Upper lobe of right lung (tissue), 1 donor: Measurements from ENCODE around the gene CCBE1. TPM values are rescaled to one million over a fixed set of nuclear protein-coding genes. Genes with fewer than 3 reads are reported as not detected.
A peak's percentile ranks its signal among the peaks of the same experiment; 100 is the strongest.

Source experiments
- ATAC-seq: fragments of 200-7000 bp; cut with Tn5 transposase; one replicate; pipeline ENCODE4 v1.9.1; 2020; ENCODE audit warnings: mild to moderate bottlenecking, moderate library complexity
- DNase-seq: peaks from one replicate; pipeline ENCODE4 v3.0.0-alpha.2; 2020
- H3K27ac ChIP-seq: fragments of 200-600 bp; one replicate; pipeline ENCODE4 v1.8.0; 2022
- H3K27me3 ChIP-seq: fragments of 200-600 bp; one replicate; pipeline ENCODE4 v1.8.0; 2022; ENCODE audit warnings: mild to moderate bottlenecking
- H3K36me3 ChIP-seq: fragments of 200-600 bp; one replicate; pipeline ENCODE4 v1.8.0; 2022
- H3K4me1 ChIP-seq: fragments of 200-600 bp; one replicate; pipeline ENCODE4 v1.8.0; 2022
- H3K4me3 ChIP-seq: fragments of 200-600 bp; one replicate; pipeline ENCODE4 v1.8.0; 2022; ENCODE audit warnings: mild to moderate bottlenecking
- H3K9me3 ChIP-seq: fragments of 200-600 bp; one replicate; pipeline ENCODE4 v1.8.0; 2022
- intact Hi-C: fragments of 100-400 bp; cut with DNase I; formaldehyde crosslinking; loops from one replicate; pipeline ENCODE4 v1.11.0; 2022
- total RNA-seq: library from RNA; stranded (reverse); fragmentation: NEBNext Ultra II Directional; extraction: Animal tissue kit (Norgen Biotek cat#: 25700); gene quantifications from one replicate; pipeline ENCODE4 v1.2.1, GENCODE V29; 2021
- TF ChIP-seq, protein P1 (sequence below): fragments of 200-600 bp; IDR thresholded peaks from one replicate; pipeline ENCODE4 v1.8.0; 2022; ENCODE audit warnings: antibody characterized with exemption
- donor health status: DM: no; HTN: yes; CAD: no; lungs with severe emphysema.

The CCBE1 gene
- total RNA-seq, 1 donor from 2014 or later, result 27.8 TPM

DNA sequence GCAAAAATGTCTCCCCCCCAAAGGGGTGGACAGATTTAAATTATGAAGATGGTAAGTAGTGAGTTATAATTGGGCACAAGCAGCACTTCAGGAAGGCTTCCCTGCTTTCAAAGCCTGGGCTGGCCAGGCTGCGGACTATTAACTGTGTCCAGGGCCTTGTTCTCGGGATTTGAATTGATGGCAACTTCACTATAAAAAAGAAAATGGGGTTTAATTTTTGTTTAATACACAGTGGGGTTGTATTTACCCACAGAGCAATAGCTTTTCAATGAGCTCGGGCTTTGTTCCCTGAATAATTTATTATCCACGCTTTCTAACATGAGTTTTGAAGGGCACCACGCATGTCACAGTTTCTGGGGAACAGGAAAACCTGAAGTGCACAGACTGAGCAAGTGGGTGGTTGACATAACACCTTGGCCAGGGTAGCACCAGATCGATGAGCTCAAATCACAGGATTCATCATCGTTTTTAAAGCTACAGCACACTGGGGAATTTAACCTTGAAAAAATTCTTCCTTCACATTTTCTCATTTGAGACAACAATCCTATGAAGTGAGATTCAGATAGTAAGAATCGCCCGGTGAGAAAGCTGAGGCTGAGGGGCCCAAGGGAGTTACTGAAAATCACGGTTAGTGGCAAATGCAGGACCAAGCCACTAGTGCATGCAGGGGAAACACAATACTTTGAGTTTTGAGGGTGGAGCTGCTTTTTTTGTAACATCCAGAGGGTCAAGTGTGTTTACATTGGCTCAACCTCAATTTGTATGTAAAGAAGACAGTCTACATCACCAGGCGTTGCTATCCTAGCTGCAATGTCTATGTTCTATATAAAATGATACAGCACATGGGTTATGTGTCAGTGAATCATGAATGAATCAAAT, 309.3 kb downstream of the CCBE1 start:
- Histone ChIP-seq H3K4me1 (no peaks in the 10 kb centered on the region), H3K9me3 (no peaks in the 10 kb centered on the region), H3K27ac (no peak overlapping the region), H3K27me3 (no peaks in the 10 kb centered on the region), H3K36me3 (no peaks in the 10 kb centered on the region), H3K4me3 (no peak overlapping the region)
- ATAC-seq (no peak), DNase-seq (no peak)
- TF ChIP-seq, protein P1, sequence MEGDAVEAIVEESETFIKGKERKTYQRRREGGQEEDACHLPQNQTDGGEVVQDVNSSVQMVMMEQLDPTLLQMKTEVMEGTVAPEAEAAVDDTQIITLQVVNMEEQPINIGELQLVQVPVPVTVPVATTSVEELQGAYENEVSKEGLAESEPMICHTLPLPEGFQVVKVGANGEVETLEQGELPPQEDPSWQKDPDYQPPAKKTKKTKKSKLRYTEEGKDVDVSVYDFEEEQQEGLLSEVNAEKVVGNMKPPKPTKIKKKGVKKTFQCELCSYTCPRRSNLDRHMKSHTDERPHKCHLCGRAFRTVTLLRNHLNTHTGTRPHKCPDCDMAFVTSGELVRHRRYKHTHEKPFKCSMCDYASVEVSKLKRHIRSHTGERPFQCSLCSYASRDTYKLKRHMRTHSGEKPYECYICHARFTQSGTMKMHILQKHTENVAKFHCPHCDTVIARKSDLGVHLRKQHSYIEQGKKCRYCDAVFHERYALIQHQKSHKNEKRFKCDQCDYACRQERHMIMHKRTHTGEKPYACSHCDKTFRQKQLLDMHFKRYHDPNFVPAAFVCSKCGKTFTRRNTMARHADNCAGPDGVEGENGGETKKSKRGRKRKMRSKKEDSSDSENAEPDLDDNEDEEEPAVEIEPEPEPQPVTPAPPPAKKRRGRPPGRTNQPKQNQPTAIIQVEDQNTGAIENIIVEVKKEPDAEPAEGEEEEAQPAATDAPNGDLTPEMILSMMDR, result no peak
- intact Hi-C loops, result no loop called here

DNA sequence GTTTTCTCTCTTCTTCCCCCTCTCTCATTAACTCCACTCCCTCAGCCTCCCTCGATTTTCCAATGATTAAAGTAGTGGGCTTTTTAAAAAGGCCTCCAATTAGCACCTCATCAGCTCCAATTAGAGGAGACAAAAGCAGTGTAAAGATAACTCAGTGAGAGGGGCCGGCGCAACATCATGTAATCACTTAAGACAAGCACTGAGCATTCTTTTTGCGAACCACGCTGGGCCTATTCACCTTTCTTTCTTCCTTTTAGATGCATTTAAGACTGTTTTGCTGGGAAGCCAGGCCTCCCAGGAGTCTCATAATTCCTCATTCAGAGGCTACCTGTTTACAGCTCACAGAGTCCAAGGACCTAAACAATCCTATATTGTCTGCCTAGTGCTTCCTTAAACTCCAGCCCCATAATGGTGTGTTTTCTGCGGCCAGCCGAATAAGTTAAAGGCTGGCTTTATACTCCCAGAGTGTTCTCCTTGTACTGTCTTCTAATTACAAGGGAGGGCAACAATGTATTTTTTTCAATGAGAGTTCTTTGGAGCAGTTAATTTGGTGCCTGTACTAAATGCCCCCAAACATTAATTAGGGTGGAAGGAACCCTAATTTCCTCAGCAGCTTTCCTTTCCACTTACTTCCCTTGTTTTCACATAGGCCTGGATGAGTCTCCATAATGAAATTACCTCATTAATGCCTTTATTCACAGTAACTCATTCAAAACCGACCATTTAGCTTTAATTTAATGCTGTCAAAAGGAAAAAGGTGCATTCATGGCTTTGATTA, 310.1 kb downstream of the CCBE1 start:
- no peaks in the 10 kb centered on the region for H3K27me3 ChIP-seq
- no peak overlapping the region for H3K27ac ChIP-seq
- TF ChIP-seq, protein P1, result no peak
- intact Hi-C loops, result no loop called here
- DNase-seq, result no peak
- no peaks in the 10 kb centered on the region for H3K9me3 ChIP-seq
- ATAC-seq, result no peak
- no peaks in the 10 kb centered on the region for H3K36me3 ChIP-seq
- no peaks in the 10 kb centered on the region for H3K4me1 ChIP-seq
- H3K4me3 ChIP-seq, result no peak overlapping the region

DNA sequence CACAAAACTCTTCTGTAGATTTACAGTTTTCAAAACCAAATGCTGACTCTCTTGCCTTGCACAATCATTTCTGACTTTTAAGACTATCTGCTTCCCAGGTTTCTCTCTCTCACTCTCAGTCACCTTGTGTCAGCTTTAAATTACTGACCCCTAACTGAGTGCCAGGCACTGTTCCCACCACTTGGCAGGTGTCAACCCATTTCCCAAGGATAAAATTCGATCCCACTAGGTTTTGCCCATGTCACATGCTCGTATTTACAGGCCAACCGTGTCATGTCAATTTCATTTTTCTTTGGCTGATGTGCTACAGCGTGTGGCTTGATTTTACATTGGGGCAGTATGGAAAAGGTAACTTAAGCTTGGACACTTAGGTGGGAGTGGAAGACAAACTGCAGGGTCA, 312.0 kb downstream of the CCBE1 start:
- Histone ChIP-seq H3K27ac (no peak overlapping the region), H3K4me1 (no peaks in the 10 kb centered on the region), H3K36me3 (no peaks in the 10 kb centered on the region), H3K27me3 (no peaks in the 10 kb centered on the region), H3K4me3 (no peak overlapping the region), H3K9me3 (no peaks in the 10 kb centered on the region)
- DNase-seq, result no peak
- TF ChIP-seq, protein P1, result no peak
- intact Hi-C loops, result no loop called here
- no peak for ATAC-seq

DNA sequence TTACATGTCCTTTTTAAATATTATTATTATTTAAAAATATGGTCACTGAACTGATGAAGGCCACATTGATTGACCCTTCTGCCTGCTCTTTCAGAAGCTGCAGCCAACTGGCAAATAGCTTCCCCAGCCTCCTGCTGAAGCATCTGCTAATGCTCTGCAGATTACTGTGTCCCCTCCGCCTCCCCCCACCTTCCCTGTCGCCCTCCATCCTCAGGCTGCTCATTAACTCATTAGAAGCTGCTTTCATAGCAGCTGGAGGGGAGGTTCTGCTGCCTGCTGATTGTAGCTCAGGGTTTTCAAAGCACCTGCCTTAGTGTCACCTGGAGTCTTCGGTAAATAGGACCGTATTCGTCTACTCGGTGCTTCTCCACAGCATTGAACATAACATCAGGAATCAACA, 313.4 kb downstream of the CCBE1 start:
- Histone ChIP-seq H3K4me3 (no peak overlapping the region), H3K36me3 (no peaks in the 10 kb centered on the region), H3K27me3 (no peaks in the 10 kb centered on the region), H3K4me1 (no peaks in the 10 kb centered on the region), H3K27ac (no peak overlapping the region), H3K9me3 (no peaks in the 10 kb centered on the region)
- DNase-seq, result no peak
- TF ChIP-seq, protein P1, result no peak
- intact Hi-C loops, result no loop called here
- no peak for ATAC-seq

DNA sequence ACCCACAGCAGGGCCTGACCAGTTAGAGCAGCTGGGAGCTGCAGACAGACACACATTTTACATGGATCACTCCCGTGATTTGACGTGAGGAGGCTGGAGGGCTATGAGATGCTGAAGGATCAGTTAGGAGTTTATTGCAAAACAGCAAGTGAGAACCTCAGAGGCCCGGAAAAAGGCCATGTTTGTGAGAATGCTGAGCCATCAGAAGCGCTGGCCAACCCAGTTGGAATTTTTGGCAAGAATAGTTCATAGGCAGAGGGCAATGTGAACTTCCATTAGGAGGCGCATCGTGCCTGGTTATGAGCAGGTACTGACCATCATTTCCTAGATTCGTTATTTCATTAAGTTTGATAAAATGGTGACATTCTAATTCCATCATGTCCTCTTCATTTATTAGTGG, 314.8 kb downstream of the CCBE1 start:
- TF ChIP-seq, protein P1, result no peak
- no peaks in the 10 kb centered on the region for H3K4me1 ChIP-seq
- H3K36me3 ChIP-seq, result no peaks in the 10 kb centered on the region
- DNase-seq (no peak), ATAC-seq (peak; percentile 28)
- no peak overlapping the region for H3K27ac ChIP-seq
- H3K9me3 ChIP-seq, result no peaks in the 10 kb centered on the region
- no peak overlapping the region for H3K4me3 ChIP-seq
- no peaks in the 10 kb centered on the region for H3K27me3 ChIP-seq
- intact Hi-C loops, result no loop called here
